ENCODE data around the gene HS3ST6. TPM values are rescaled to one million over a fixed set of nuclear protein-coding genes. Genes with fewer than 3 reads are reported as not detected.

The HS3ST6 gene
- total and polyA plus RNA-seq, 4 donors: 0.40 to 5.9 (median 1.4) TPM

DNA sequence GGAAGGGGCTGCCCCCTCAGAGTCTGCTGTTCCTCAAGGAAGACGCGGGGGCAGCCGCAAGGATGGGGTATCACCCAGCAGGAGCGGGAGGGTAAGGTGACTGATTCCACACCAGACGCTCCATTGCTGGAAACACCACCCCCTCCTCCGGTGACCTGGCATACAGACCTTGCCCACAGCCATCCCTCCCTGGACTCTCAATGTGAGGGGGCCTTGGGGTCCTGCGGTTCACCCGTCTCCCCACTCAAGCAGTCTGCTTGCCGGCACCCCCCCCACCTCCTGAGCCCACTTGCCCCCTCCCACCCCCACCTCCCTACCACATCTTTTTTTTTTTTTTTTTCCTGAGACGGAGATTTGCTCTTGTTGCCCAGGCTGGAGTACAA is 12.1 kb upstream of the HS3ST6 start:
- H3K27me3 ChIP-seq (ENCODE audit: control insufficient read depth in 3 of 3, insufficient read depth in 3 of 3, low read length in 2 of 3): no peaks in the 10 kb centered on the region
- TF ChIP-seq CTCF (IDR thresholded peaks at IDR 0.05; ENCODE audit: control extremely low read depth, extremely low read depth): no peak
- DNase-seq (no peak), ATAC-seq (ENCODE audit: insufficient read depth, low FRiP score) (no peak)
- no peak overlapping the region for H3K9ac ChIP-seq (ENCODE audit: insufficient read depth in 1 of 2, low read length in 2 of 2)
- WGBS, 2 donors: 61 to 81% methylated on average over 9 to 10 of the region's 10 CpGs
- no peak overlapping the region for H3K4me3 ChIP-seq
- no peaks in the 10 kb centered on the region for H3K4me1 ChIP-seq (ENCODE audit: control insufficient read depth in 5 of 5, insufficient read depth in 5 of 5, low read length in 5 of 5)
- H3K36me3 ChIP-seq (ENCODE audit: control insufficient read depth in 4 of 4, insufficient read depth in 4 of 4, low read length in 4 of 4): no peaks in the 10 kb centered on the region
- no peaks in the 10 kb centered on the region for H3K9me3 ChIP-seq (ENCODE audit: control insufficient read depth in 4 of 4, insufficient read depth in 3 of 4, low read length in 3 of 4)
- no peak overlapping the region for H3K27ac ChIP-seq (ENCODE audit: low read depth in 1 of 2, low read length in 1 of 2)

- TF ChIP-seq CTCF (IDR thresholded peaks at IDR 0.05; ENCODE audit: control extremely low read depth, extremely low read depth): peak; percentile 99
- Histone ChIP-seq H3K27me3 (ENCODE audit: control insufficient read depth in 3 of 3, insufficient read depth in 3 of 3, low read length in 2 of 3) (peaks cover 0 to 2% (median under 1%) of the 10 kb centered on the region in 3 donors), H3K36me3 (ENCODE audit: control insufficient read depth in 4 of 4, insufficient read depth in 4 of 4, low read length in 4 of 4) (no peaks in the 10 kb centered on the region), H3K27ac (ENCODE audit: low read depth in 1 of 2, low read length in 1 of 2) (peak overlapping the region; percentile 41 to 87), H3K4me1 (ENCODE audit: control insufficient read depth in 5 of 5, insufficient read depth in 5 of 5, low read length in 5 of 5) (no peaks in the 10 kb centered on the region), H3K9ac (ENCODE audit: insufficient read depth in 1 of 2, low read length in 2 of 2) (no peak overlapping the region), H3K9me3 (ENCODE audit: control insufficient read depth in 4 of 4, insufficient read depth in 3 of 4, low read length in 3 of 4) (no peaks in the 10 kb centered on the region), H3K4me3 (peak overlapping the region; percentile 47)
- WGBS, 2 donors: 6 to 10% methylated on average over 55 to 70 of the region's 70 CpGs
- ATAC-seq (ENCODE audit: insufficient read depth, low FRiP score) (peak; percentile 98), DNase-seq (peak; percentile 87 to 92 (median 92))
Observed at GRCh38 chr16:1929578-1930337, 11.5 kb upstream of the HS3ST6 start.

DNA sequence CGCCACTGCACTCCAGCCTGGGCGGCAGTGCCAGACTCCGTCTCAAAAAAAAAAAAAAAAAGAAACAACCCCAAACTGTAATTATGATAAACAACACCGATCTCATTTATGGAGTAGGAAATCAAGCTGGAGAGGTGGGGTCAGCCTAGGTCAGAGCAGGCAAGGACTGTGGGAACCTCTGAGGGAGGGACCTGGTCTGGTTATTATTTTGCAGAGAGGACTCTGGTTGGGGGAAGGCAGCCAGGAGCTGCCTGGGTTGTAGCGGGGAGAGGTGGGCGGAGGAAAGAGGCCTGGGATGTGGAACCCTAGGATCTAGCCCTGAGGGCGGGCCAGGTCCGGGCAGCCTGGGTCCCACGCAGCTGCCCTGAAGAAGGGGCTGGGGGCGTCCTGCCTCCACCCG is 10.9 kb upstream of the HS3ST6 start:
- no peaks in the 10 kb centered on the region for H3K36me3 ChIP-seq (ENCODE audit: control insufficient read depth in 4 of 4, insufficient read depth in 4 of 4, low read length in 4 of 4)
- no peak overlapping the region for H3K9ac ChIP-seq (ENCODE audit: insufficient read depth in 1 of 2, low read length in 2 of 2)
- 13 to 17% methylated on average over 11 of the region's 11 CpGs for WGBS, 2 donors

More for the DNA sequence above, 10.9 kb upstream of the HS3ST6 start:
- Histone ChIP-seq H3K4me1 (ENCODE audit: control insufficient read depth in 5 of 5, insufficient read depth in 5 of 5, low read length in 5 of 5) (no peaks in the 10 kb centered on the region), H3K27ac (ENCODE audit: low read depth in 1 of 2, low read length in 1 of 2) (peak overlapping the region; percentile 2 to 41), H3K9me3 (ENCODE audit: control insufficient read depth in 4 of 4, insufficient read depth in 3 of 4, low read length in 3 of 4) (no peaks in the 10 kb centered on the region), H3K27me3 (ENCODE audit: control insufficient read depth in 3 of 3, insufficient read depth in 3 of 3, low read length in 2 of 3) (peaks cover 0 to 7% (median 6%) of the 10 kb centered on the region in 3 donors), H3K4me3 (peak overlapping the region; percentile 47)
- DNase-seq (peak; percentile 31 to 47 (median 31)), ATAC-seq (ENCODE audit: insufficient read depth, low FRiP score) (peak; percentile 30)
- no peak for TF ChIP-seq CTCF (IDR thresholded peaks at IDR 0.05; ENCODE audit: control extremely low read depth, extremely low read depth)

Data from lung (tissue), 12 donors.